HG02763 (cell line): Measurements from ENCODE around the gene NLRP11.
A peak's percentile ranks its signal among the peaks of the same experiment; 100 is the strongest.

Experiments
- ATAC-seq: cut with Tn5 transposase; IDR thresholded peaks from one replicate; pipeline ENCODE4 v1.9.1; 2021; ENCODE audit warnings: mild to moderate bottlenecking, moderate library complexity; ENCODE audit not compliant: unreplicated experiment

Gene NLRP11

GRCh38 chr19:55831846-55832245 lies at the start of gene NLRP11:
Gene NLRP11, minus strand, starts transcription at chr19:55831999. Its CDS starts 13,825 bp downstream, at chr19:55818174.
- no peak for ATAC-seq

GRCh38 chr19:55877211-55877610 lies 45.4 kb upstream of the NLRP11 start:
- ATAC-seq, result no peak

DNA sequence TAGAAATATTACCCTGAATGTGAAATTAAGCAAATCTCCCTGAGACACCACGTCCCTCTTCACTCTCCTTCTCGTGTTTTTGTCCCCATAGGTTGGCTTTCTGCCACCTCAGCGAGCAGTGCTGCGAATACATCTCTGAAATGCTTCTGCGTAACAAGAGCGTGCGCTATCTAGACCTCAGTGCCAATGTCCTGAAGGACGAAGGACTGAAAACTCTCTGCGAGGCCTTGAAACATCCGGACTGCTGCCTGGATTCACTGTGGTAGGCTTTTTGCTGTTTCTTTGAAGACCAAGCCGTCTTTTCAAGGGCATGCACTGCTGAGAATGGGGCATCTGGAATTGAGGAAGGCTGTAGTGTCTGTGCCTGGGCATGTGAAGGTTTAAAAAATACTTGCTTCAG lies 38.9 kb upstream of the NLRP11 start:
- no peak for ATAC-seq

- no peak for ATAC-seq
Measured at GRCh38 chr19:55867101-55867500, 35.3 kb upstream of the NLRP11 start.

DNA sequence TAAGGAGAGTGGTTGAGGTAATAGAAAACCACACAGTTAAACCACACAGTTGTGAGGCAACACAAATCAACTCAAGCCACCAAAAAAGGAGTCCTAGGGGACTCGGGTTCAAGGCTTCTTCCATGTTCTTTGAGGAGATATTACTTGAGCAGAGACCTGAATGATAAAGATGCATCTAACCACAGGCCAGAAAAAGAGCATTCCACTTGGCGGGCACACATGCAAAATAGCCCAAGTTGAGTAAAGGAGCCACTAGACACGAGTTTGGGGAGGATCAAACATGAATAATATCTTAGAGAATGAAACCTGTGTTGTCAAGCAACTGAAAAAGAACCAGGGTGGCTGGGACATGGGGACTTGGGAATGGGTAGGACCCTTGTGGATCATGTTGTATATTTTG lies 34.7 kb upstream of the NLRP11 start:
- no peak for ATAC-seq

- ATAC-seq, result no peak
Measured at GRCh38 chr19:55858969-55859368, 27.2 kb upstream of the NLRP11 start.

- no peak for ATAC-seq
Measured at GRCh38 chr19:55858401-55858800, 26.6 kb upstream of the NLRP11 start.

DNA sequence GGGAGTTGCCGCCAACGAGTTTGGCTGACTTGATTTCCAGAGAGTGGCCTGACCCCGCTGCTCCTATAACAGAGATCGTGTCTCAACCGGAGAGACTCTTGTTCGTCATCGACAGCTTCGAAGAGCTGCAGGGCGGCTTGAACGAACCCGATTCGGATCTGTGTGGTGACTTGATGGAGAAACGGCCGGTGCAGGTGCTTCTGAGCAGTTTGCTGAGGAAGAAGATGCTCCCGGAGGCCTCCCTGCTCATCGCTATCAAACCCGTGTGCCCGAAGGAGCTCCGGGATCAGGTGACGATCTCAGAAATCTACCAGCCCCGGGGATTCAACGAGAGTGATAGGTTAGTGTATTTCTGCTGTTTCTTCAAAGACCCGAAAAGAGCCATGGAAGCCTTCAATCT lies 26.2 kb upstream of the NLRP11 start:
- no peak for ATAC-seq

DNA sequence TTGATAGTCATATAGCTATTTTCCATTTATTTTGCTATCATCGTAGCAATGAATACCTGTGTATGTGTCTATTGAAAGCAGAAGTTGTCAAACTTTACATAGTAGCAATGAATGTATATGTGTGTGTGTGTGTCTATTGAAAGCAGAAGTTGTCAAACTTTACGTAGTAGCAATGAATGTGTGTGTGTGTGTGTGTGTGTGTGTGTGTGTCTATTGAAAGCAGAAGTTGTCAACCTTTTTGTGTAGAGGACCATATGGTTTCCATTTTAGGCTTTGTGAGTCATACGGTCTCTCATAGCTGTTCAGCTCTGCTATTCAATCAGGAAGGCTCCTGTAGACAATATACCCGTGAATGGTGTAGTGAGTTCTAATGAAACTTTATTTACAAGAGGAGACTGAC lies 25.4 kb upstream of the NLRP11 start:
- no peak for ATAC-seq

DNA sequence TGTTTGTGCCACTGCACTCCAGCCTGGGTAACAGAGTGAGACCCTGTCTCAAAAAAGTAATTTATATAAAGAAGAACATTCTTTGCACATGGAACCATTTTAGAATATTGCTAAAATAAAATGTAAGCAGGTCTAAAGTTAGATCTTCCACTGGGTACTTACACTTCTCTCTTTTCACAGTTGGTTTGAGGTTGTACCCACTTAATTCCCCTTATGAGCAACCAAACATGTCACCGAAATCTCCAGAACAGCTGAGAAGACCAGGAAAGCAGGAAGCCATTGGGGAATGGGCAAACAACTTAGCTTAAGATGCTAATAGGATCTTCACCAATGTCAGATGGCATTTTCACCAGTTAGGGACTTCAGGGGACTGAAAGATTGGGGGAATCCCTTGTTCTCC lies 23.4 kb upstream of the NLRP11 start:
- ATAC-seq, result no peak

- no peak for ATAC-seq
Measured at GRCh38 chr19:55838906-55839305, 7.1 kb upstream of the NLRP11 start.

DNA sequence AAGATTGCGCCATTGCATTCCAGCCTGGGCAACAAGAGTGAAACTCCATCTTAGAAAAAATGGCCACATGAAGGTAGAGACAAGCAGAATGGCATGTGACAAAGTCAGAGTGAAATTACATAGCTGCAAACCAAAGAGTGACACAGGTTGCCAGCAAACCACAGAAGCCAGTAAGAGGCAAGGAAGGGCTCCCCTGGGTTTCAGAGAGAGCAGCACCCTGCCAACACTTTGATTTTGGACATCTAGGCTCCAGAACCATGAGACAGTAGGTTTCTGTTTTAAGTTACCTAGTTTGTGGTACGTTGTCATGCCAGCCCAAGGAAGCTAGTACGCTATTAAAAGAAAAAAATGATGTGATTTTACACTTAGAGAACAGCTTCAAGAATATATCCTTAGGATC lies 6.5 kb upstream of the NLRP11 start:
- no peak for ATAC-seq

DNA sequence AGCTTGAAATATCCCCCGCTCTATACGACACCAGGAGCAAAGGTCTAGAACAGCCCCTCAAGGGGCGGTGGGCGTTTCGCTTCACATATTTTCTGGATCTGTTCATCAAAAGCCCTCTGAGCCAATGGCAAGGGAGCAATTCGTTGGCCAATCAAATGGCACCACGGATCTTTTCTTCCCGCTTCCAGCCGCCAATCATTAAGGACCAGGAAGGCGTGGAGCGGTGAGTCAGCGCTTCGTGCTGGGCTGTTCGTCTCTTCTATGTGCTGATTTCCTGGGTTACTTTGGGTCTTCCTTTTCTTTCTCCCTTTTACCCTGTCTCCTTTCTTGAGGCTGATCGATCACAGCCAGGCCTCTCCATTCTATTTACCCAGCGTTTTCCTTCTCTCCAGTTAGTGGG lies 4.5 kb upstream of the NLRP11 start, which contains the start of gene NLRP4:
NLRP4 (plus strand) TSS at position 201 of the 400 bp plus-strand sequence. CDS start 15,541 bp downstream, outside the sequence.
- ATAC-seq, result no peak

DNA sequence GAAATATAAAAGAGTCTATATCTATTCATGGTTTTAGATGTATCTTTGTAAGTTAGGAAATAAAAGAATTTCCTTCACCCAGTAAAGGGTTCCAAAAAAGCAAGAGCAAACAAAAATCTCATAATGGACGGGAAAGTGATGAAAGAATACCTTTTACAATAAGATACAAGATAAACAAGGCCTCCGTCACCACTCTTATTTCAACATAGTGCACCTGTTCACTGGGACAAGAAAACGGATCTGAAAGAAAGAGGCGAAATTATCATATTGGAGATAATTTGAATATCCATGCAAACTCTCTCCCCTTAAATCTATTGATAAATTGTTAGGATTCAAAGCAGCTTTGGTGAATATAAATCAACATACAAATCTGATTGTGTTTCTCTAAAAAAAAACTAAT lies 877 bp upstream of the NLRP11 start:
- no peak for ATAC-seq

DNA sequence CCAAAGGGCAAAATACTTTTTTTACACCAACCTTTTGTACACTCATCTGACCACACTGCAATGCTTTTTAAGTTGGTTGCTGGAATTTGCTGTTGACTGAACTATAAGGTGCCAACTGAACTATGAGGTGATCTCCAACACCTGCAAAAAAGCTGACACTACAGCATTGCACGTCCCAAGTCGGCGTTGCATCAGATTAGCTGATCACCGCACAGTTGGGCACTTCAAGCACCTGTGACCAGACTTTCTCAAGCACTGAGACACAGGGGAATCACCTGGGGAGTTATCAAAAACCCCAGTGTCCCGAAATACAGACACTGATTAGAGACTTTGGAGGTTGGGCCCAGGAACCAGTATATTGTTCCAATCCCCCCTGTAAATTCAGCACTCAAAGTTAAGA lies 1.1 kb downstream of the NLRP11 start:
- no peak for ATAC-seq

DNA sequence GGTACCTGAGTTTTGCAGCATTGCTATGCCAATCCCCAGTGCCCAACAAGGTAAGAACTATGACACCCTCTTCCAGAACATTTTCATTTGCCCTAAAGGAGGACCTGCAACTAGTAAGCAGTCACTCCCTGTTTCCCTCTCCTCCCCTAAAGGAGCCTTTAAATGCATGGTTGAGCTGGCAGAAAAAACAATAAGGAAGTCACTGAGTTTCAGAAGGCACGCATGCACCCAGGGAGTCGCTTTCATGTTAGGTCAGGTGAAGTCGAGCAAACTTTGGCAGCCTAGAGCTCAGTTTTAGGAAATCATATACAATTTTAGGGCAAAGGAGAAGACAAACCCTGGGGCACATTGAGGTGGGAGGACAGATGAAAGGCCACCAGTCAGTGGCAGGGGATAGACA lies 11.8 kb downstream of the NLRP11 start:
- no peak for ATAC-seq

DNA sequence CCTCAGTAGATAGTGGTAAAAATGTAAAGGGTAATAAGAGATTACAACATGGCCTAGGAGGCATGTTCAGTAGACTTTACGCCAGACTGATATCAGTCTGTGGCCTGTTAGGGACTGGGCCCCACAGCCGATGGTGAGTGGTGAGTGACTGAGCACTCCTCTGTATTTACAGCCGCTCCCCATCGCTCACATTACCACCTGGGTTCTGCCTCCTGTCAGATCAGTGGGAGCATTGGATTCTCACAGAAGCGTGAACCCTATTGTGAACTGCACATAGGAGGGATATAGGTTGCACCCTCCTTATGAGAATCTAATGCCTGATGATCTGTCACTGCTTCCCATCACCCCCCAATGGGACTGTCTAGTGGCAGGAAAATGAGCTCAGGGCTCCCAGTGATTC lies 17.9 kb downstream of the NLRP11 start:
- ATAC-seq, result no peak

GRCh38 chr19:55812449-55812848 lies 19.4 kb downstream of the NLRP11 start:
- no peak for ATAC-seq

DNA sequence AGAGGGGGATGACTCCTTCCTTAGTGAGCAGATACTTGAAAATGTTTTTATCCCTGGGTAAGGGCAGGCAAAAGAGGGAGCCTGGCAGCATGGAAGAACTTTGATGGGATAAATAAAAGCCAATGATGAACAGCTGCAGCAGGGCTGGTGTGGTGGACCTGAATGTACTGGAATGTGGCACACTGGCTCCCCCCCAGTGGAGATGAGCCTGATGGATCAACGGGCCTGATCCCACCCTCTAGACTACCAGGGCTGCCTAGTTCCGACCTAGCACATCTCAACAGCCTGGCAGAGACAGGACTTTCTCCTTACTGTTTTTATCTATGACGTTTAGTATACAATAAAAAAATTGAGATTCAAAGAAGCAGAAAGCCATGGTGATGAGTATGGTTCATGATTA lies 20.5 kb downstream of the NLRP11 start:
- no peak for ATAC-seq

DNA sequence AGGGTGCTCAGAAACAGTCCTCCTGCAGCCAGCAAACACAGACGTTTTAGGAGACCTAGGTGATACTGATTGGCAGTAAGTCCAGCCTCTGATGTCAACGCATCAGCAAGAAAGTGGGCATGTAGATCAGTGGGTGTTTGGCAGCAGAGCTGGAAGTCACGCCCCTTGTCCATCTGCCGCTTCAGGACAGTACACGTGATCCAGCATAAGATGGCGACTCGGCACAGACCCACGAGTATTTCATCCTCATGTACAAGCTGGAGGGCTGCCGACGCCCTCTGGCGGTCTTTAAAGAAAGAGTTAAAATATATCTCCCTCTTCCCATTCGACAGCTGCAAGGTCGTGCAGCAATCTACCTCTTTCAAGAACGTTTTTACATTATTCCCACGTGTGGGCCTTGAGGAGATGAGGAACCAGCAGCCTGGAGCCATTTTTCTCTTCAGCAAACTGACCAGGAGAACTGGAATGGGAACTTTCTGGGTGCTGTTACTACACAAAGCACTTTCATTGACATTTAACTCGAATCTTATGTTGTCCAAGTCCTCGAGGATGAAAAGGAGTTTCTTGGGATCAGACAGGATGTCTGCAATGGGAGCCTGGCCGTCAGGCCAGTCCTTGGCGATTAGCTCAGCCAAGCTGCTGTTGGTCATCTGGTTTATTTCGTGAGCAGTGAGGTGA lies 22.3 kb downstream of the NLRP11 start:
- ATAC-seq, result peak; percentile 41

DNA sequence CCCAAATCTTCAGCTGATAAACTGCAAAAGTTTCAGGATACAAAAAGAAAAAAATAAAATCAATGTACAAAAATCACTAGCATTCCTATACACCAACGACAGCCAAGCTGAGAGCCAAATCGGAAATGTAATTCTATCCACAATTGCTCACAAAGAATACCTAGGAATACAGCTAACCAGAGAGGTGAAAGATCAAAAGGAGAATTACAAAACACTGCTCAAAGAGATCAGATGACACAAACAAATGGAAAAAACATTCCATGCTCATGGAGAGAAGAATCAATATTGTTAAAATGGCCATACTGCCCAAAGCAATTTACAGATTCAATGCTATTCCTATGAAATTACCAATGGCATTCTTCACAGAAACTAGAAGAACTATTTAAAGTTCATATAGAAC lies 29.5 kb downstream of the NLRP11 start:
- ATAC-seq, result no peak

GRCh38 chr19:55801416-55801815 lies 30.4 kb downstream of the NLRP11 start:
- no peak for ATAC-seq

DNA sequence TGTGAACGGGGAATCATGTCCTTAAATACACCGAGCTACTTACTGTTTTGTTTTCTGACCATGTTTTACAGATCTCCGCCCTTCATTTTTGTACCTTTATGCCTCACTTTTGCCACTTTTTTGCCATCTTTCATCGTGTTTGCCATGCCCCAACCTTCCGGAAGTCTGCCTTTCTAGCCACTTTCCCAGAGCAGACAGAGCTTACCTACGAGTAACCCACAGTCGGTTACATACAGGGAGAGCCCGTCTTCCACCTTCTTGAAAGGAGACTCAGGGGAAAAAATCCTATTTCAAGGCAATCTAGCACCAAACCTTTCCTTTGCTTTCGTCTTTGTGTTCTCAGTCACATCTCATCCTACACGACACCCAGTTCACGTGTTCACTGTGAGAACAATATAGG lies 36.8 kb downstream of the NLRP11 start:
- ATAC-seq, result no peak
